B cell (primary cell): ENCODE data around the gene NIPSNAP2.

Source experiments
- CTCF ChIP-seq: fragments of 200-600 bp; IDR thresholded peaks from one replicate; pipeline ENCODE4 v1.8.0; 2022; ENCODE audit warnings: antibody characterized with exemption, mild to moderate bottlenecking
- EZH2 ChIP-seq: IDR thresholded peaks from 2 replicates; pipeline ENCODE4 v1.6.1; 2012; ENCODE audit warnings: borderline replicate concordance, low read depth, mild to moderate bottlenecking, moderate library complexity, low read length; ENCODE audit not compliant: insufficient read depth, poor library complexity, severe bottlenecking

GRCh38 chr7:55977831-55978230 lies 13.4 kb downstream of the NIPSNAP2 start:
- TF ChIP-seq CTCF (no peak), EZH2 (no peak)
